ENCODE measurements around the gene CASP3.
A peak's percentile ranks its signal among the peaks of the same experiment; 100 is the strongest.

Gene CASP3

DNA sequence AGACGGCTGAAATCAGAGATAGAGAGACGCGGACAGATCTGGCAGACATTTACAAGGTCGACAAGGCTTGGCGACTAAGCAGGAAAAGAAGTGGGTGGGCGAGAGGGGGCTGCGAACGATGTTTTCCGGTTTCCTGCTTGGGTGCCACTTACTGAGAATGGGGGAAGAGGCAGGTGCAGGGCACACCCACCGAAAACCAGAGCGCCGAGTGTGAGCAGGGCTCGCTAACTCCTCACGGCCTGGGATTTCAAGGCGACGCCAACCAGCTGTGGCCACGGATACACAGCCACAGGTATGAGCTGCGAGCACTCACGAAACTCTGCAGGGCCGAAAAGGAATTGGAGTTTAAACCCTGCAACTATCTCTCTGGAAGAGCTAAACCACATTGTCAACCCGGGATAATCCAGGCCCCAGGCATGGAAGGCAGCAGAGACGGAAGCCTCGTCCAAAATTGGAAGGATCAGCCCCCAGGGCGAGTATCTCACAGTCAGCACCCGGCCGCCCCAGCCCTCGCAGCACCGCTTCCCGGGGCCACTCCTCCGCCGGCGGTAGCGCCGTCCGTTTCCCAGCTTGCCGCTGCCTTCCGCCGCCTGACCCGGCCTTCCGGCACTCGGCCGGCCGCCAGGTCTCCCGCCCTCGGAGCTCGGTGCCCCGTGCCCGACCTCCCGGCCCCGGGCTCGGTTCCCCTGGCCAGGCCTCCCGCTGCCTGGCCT lies 778 bp downstream of the CASP3 start:
- Mint-ChIP-seq H3K9me3 (no peaks in the 10 kb centered on the region), H3K27ac (peak overlapping the region; percentile 94), H3K4me3 (peak overlapping the region; percentile 89), H3K36me3 (ENCODE audit: low read depth) (peaks cover 5% of the 10 kb centered on the region), H3K4me1 (peaks cover 55% of the 10 kb centered on the region), H3K27me3 (ENCODE audit: low read depth, poor library complexity) (peaks cover 5% of the 10 kb centered on the region)
- TF ChIP-seq, protein P1, sequence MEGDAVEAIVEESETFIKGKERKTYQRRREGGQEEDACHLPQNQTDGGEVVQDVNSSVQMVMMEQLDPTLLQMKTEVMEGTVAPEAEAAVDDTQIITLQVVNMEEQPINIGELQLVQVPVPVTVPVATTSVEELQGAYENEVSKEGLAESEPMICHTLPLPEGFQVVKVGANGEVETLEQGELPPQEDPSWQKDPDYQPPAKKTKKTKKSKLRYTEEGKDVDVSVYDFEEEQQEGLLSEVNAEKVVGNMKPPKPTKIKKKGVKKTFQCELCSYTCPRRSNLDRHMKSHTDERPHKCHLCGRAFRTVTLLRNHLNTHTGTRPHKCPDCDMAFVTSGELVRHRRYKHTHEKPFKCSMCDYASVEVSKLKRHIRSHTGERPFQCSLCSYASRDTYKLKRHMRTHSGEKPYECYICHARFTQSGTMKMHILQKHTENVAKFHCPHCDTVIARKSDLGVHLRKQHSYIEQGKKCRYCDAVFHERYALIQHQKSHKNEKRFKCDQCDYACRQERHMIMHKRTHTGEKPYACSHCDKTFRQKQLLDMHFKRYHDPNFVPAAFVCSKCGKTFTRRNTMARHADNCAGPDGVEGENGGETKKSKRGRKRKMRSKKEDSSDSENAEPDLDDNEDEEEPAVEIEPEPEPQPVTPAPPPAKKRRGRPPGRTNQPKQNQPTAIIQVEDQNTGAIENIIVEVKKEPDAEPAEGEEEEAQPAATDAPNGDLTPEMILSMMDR (IDR thresholded peaks at IDR 0.05), result no peak
- peak; percentile 69 for DNase-seq

DNA sequence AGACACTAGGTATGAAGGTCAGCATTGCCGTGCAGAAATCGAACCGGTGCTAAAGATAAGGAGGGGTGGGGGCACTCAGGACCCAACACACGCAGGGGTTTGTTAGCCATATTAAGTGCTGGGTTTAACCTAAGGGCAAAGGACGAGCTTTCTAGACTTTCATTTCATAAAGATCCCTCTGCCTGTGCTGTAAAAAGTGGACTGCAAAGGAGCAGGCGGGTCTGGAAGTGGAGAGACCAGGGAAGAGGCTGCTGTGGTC lies 1.3 kb downstream of the CASP3 start:
- peaks cover 55% of the 10 kb centered on the region for H3K4me1 Mint-ChIP-seq

DNA sequence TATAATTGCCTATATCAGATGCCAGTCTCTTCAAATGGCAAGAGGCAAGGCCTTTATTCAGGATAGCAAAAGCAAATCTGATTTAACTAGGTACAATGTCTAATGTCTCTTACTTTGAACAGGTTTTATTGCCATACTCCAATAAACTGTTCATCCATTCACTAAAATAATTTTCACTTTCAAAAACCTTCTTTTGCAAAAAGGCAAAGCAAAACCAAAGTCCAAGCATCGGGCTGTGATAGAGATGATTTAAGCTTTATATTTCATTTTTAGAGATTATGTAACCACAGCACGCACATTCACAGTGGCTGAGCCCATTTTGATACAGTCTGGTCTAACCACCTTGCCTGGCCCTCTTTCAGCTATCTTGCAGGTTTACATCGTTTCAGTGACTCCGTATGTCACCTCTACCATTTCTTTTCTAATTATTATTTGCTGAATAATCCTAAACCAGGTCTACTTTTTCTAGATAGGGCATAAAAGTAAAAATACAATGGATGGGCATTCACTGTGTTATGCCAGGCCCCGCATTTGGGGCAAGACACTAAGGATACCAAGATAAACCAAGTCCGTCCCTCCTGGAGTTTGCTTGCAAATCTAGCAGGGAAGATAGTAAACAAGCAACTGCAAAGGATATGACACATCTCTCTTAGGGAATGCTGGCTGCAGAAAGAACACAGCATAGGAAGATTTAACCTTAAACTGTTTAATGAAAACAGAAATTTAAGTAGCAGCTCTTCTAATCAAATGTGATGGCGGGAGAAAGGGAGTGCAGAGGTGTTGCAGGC lies 1.8 kb downstream of the CASP3 start:
- Mint-ChIP-seq H3K27me3 (ENCODE audit: low read depth, poor library complexity) (peaks cover 5% of the 10 kb centered on the region), H3K36me3 (ENCODE audit: low read depth) (peaks cover 11% of the 10 kb centered on the region), H3K4me1 (peaks cover 55% of the 10 kb centered on the region), H3K27ac (peak overlapping the region; percentile 94), H3K9me3 (no peaks in the 10 kb centered on the region), H3K4me3 (peak overlapping the region; percentile 89)
- DNase-seq, result no peak
- TF ChIP-seq, protein P1 (IDR thresholded peaks at IDR 0.05), result no peak

More for the DNA sequence above, 1.3 kb downstream of the CASP3 start:
- Mint-ChIP-seq H3K4me3 (peak overlapping the region; percentile 89), H3K36me3 (ENCODE audit: low read depth) (peaks cover 6% of the 10 kb centered on the region), H3K27ac (peak overlapping the region; percentile 94), H3K27me3 (ENCODE audit: low read depth, poor library complexity) (peaks cover 5% of the 10 kb centered on the region), H3K9me3 (no peaks in the 10 kb centered on the region)
- TF ChIP-seq, protein P1 (IDR thresholded peaks at IDR 0.05), result no peak
- DNase-seq, result peak; percentile 6

DNA sequence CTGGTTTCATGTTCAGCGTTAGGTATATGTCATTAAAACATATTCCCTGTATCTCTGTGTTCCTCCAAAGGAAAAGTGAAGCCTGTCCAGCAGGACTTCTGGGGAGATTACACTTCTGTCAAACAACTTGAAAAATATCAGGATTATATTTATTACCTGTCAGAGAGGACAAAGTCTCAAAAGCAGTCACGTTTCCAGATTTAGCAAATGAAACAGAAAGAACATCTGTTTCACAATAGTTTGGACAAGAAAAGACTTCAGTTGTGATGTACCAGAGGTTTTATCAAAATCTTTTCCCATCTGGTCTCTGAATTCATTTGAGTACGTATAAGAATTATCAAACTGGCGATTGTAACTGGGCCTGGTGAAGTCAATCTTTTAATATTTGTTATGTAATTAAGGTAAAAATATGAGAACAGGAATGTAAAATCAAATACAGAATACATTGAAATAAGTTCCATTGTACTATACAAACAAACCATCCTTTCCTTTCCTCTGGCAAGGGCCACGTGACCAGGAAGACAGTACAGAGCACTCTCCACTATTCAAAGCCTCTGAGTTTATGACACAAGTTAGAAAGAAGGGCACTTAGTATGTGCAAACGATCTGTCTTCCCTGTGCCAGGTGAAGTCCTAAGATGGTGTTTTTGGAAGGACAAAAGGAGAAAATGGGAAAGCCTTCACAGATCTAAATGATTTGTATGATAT lies 3.2 kb downstream of the CASP3 start:
- Mint-ChIP-seq H3K4me1 (peaks cover 48% of the 10 kb centered on the region), H3K36me3 (ENCODE audit: low read depth) (peaks cover 25% of the 10 kb centered on the region), H3K4me3 (peak overlapping the region; percentile 89), H3K9me3 (no peaks in the 10 kb centered on the region), H3K27ac (no peak overlapping the region), H3K27me3 (ENCODE audit: low read depth, poor library complexity) (peaks cover 5% of the 10 kb centered on the region)
- DNase-seq, result no peak
- TF ChIP-seq, protein P1 (IDR thresholded peaks at IDR 0.05), result no peak

DNA sequence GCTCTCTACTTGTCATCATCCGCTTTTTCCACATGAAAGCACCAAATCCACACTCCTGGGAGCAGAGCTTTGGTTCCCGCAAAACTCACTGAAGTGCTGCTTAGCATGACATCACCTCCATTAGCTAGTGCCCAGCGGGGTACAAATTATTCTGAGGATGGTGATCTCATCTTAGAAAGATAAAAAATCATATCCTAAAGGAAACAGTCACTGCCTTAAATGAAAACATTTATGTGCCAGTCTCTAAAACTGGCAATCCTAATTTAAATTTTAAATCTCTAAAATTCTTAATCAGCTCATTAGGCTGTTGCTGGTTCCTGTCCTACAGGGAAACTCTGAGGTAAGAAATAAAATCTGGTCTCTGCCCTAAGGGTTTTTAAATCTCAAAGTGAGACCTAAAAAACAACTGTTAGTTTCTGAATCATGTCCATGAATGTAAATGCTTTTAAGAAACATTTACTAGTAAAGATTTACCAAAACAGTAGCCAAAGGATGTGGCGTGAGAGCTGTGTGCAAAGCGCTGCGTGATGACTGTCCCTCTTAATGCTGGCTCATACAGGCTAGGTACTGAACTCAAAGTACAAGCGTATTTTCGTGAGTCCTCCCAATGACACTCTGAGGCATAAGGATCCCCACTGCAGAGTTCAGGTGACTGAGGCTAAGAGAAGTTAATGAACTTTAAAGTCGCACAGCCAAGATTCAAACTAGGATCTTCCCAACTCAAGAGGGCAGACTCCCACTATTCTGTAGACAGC lies 4.5 kb downstream of the CASP3 start:
- Mint-ChIP-seq H3K36me3 (ENCODE audit: low read depth) (peaks cover 38% of the 10 kb centered on the region), H3K9me3 (no peaks in the 10 kb centered on the region), H3K4me3 (no peak overlapping the region), H3K4me1 (peaks cover 37% of the 10 kb centered on the region), H3K27ac (peak overlapping the region; percentile 26), H3K27me3 (ENCODE audit: low read depth, poor library complexity) (peaks cover 5% of the 10 kb centered on the region)
- no peak for DNase-seq
- TF ChIP-seq, protein P1 (IDR thresholded peaks at IDR 0.05), result no peak

Data from nephron progenitor cell (in vitro differentiated cells).